T-cell (primary cell): Measurements from ENCODE around the gene SRGN. TPM values are rescaled to one million over a fixed set of nuclear protein-coding genes. Genes with fewer than 3 reads are reported as not detected.
"Not testable (repeated sequence)": the region's sequence is repeated elsewhere in the genome, so short reads cannot be mapped to it uniquely, and the experiment has no call there.

Experiments used
- ATAC-seq, 4 experiments: fragments of 200-7000 bp in 3 of 4; fragments of 150-1000 bp in 1 of 4; cut with Tn5 transposase; replicated peaks in 1 of 4; 1 replicate in 3 of 4; 2 replicates in 1 of 4; pipeline ENCODE4 v1.10.0; 2021; ENCODE audit warnings: moderate library complexity in 3 of 4, mild to moderate bottlenecking in 2 of 4, moderate number of reproducible peaks in 1 of 4
- CTCF ChIA-PET, 2 donors: fragments of 300-600 bp; sonication (Branson Sonifier 250); formaldehyde crosslinking; loops; one replicate each; lab custom pipeline; 2022; ENCODE audit warnings: antibody characterized with exemption in 2 of 2; lab: Charles Lee
- POLR2A ChIA-PET, 2 donors: fragments of 300-600 bp; sonication (Branson Sonifier 250); formaldehyde crosslinking; loops; one replicate each; lab custom pipeline; 2022; ENCODE audit warnings: antibody characterized with exemption in 2 of 2; lab: Charles Lee
- DNase-seq, 35 experiments: peaks; one replicate each; pipeline versions ENCODE4 v3.0.0 to v3.0.0-alpha.2; 2013 to 2023
- H3K27ac ChIP-seq: one replicate; pipeline ENCODE4 v1.5.1; 2013; ENCODE audit warnings: low read length
- H3K27me3 ChIP-seq, 2 experiments: replicated peaks in 1 of 2; 1 replicate in 1 of 2; 2 replicates in 1 of 2; pipeline versions ENCODE4 v1.6.1 to v1.7.0; 2013; ENCODE audit warnings: low read length in 1 of 2, mixed read lengths in 1 of 2; ENCODE audit not compliant: control insufficient read depth in 2 of 2, insufficient read depth in 2 of 2; ENCODE audit errors: extremely low read depth in 1 of 2
- H3K36me3 ChIP-seq, 2 donors: 1 replicate in 1 of 2; 2 replicates in 1 of 2; pipeline versions ENCODE4 v1.6.1 to v1.7.0; 2013; ENCODE audit warnings: low read length in 1 of 2; ENCODE audit not compliant: control insufficient read depth in 2 of 2, insufficient read depth in 1 of 2; ENCODE audit errors: extremely low read depth in 1 of 2
- H3K4me1 ChIP-seq, 2 experiments: 1 replicate in 1 of 2; 2 replicates in 1 of 2; pipeline versions ENCODE4 v1.6.1 to v1.7.0; 2013; ENCODE audit warnings: low read length in 2 of 2, mixed read lengths in 1 of 2; ENCODE audit not compliant: insufficient read depth in 2 of 2, control insufficient read depth in 1 of 2; ENCODE audit errors: extremely low read depth in 1 of 2
- H3K4me3 ChIP-seq, 2 donors: 1 replicate in 1 of 2; 2 replicates in 1 of 2; pipeline versions ENCODE4 v1.5.1 to v1.7.0; 2013; ENCODE audit warnings: mild to moderate bottlenecking in 2 of 2, low read length in 1 of 2, moderate library complexity in 1 of 2; ENCODE audit not compliant: control insufficient read depth in 1 of 2; ENCODE audit errors: extremely low read depth in 1 of 2
- H3K9me3 ChIP-seq: 2 replicates; pipeline ENCODE4 v1.7.0; 2013
- H3K27ac Mint-ChIP-seq, 2 donors: one replicate each; pipeline ENCODE4 v1.8.0; 2020 to 2021; ENCODE audit warnings: mild to moderate bottlenecking in 2 of 2, mixed read lengths in 2 of 2
- H3K27me3 Mint-ChIP-seq, 2 donors: one replicate each; pipeline ENCODE4 v1.8.0; 2021 to 2022; ENCODE audit warnings: mixed read lengths in 2 of 2
- H3K36me3 Mint-ChIP-seq: one replicate; pipeline ENCODE4 v1.8.0; 2021; ENCODE audit warnings: mixed read lengths
- H3K4me1 Mint-ChIP-seq, 3 donors: one replicate each; pipeline ENCODE4 v1.8.0; 2020 to 2022; ENCODE audit warnings: mixed read lengths in 3 of 3, mild to moderate bottlenecking in 1 of 3
- H3K4me3 Mint-ChIP-seq, 3 donors: one replicate each; pipeline ENCODE4 v1.8.0; 2020 to 2022; ENCODE audit warnings: mild to moderate bottlenecking in 3 of 3, mixed read lengths in 3 of 3, moderate library complexity in 3 of 3
- H3K9me3 Mint-ChIP-seq, 3 donors: one replicate each; pipeline ENCODE4 v1.8.0; 2020 to 2022; ENCODE audit warnings: mixed read lengths in 3 of 3
- WGBS: methylation state at CpG from one replicate; pipeline ENCODE4 v1.1.5; 2013; ENCODE audit warnings: missing lambda C conversion rate; ENCODE audit not compliant: insufficient coverage; 5-methylcytosine and 5-hydroxymethylcytosine counted together
- total RNA-seq, 35 experiments: library from RNA in 6 of 35; stranded (reverse) in 6 of 35; fragments of 120-200 nt in 1 of 35; gene quantifications; one replicate each; pipeline versions ENCODE4 v1.2.1 to v1.2.4 and lab custom pipeline; 2013 to 2026

Gene SRGN
- total RNA-seq, 5 donors from 2014 or later (not counting 1 experiment from before 2014, with no cell fraction given): 91.4 to 271 (median 137) TPM

DNA sequence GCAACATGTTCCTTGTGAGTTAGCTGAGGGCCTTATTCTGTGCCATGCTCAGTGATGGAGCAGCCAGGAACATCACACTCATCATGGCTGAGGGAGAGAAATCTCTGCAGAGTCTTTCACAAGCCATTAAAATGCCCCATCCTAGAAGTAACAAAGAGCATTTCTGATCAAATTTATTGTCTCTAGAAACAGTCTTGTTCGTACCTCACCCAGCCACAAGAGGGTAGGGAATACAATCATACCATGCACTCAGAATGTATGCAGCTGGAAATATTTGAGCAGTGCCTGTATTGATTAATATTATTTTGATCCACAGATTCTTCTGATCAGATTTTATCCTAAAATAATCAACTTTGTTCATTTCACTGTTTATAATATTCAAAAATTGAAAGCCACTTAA, 53.4 kb downstream of the SRGN start:
- no peak overlapping the region for H3K27ac Mint-ChIP-seq
- H3K4me1 Mint-ChIP-seq: peaks cover 35 to 55% (median 43%) of the 10 kb centered on the region in 3 donors

DNA sequence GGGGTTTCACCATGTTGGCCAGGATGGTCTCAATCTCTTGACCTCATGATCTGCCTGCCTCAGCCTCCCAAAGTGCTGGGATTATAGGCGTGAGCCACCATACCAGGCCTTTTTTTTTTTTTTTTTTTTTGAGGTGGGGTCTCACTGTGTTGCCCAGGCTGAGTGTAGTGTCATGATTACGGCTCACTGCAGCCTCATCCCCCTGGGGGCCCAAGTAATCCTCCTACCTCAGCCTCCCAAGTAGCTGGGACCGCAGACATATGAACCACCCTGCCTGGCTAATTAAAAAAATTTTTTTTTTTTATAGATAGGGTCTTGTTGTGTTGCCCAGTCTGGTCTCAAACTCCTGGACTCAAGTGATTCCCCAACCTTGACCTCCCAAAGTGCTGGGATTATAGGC, 54.2 kb downstream of the SRGN start:
- H3K4me1 Mint-ChIP-seq: peaks cover 43 to 61% (median 50%) of the 10 kb centered on the region in 3 donors

More for the DNA sequence above, 53.4 kb downstream of the SRGN start:
- POLR2A ChIA-PET: no interaction called here
- Mint-ChIP-seq H3K36me3 (peaks cover 18% of the 10 kb centered on the region), H3K27me3 (no peaks in the 10 kb centered on the region), H3K9me3 (no peaks in the 10 kb centered on the region), H3K4me3 (no peak overlapping the region)
- Histone ChIP-seq H3K4me3 (no peak overlapping the region), H3K4me1 (no peaks in the 10 kb centered on the region), H3K27me3 (no peaks in the 10 kb centered on the region), H3K9me3 (no peaks in the 10 kb centered on the region), H3K36me3 (peaks cover 5 to 7% of the 10 kb centered on the region in 2 donors), H3K27ac (no peak overlapping the region)
- no CpG with 5 or more reads among the region's 1 CpG for WGBS
- CTCF ChIA-PET: interaction anchor here in 1 of 2 donors (0.6 kb wide), 1 partner anchor 20 kb away, joined by 3 read pairs; no protein-coding TSS in a partner anchor
- DNase-seq (no peak), ATAC-seq (no peak)

DNA sequence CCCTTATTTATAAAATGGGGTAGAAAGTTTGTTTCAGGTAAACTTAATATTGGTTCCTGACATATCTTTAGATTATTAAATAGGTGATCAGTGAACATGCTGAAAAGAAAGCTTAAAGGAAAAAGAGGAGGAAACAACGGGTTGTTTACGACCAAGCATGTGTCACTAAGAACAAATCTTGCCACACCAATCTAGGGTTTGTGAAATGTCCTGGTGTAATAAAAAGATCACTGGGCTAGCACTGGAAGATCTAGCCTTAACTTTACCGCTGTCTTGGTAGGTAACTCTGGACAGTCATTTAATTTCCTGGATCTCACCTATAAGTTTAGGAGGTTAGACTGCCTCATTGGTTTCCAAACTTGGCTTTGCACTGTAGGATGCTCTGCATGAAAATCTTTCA, 55.1 kb downstream of the SRGN start:
- Histone ChIP-seq H3K27ac (no peak overlapping the region), H3K4me1 (peaks cover 0 to 4% of the 10 kb centered on the region in 2 experiments), H3K9me3 (no peaks in the 10 kb centered on the region), H3K27me3 (no peaks in the 10 kb centered on the region), H3K36me3 (no peaks in the 10 kb centered on the region), H3K4me3 (no peak overlapping the region)
- WGBS: no CpG with 5 or more reads among the region's 3 CpGs
- no peak overlapping the region for H3K27ac Mint-ChIP-seq
- no peak for ATAC-seq
- peaks cover 39 to 57% (median 53%) of the 10 kb centered on the region in 3 donors for H3K4me1 Mint-ChIP-seq
- no peak overlapping the region for H3K4me3 Mint-ChIP-seq
- peaks cover 8% of the 10 kb centered on the region for H3K36me3 Mint-ChIP-seq
- no peaks in the 10 kb centered on the region for H3K27me3 Mint-ChIP-seq
- ChIA-PET POLR2A (interaction anchor here in 1 of 2 donors (1.0 kb wide), 1 partner anchor 15 kb away, joined by 9 read pairs; no protein-coding TSS in a partner anchor), CTCF (interaction anchor here (0.6 to 1.1 kb wide), 5 partner anchors 33 to 441 kb away, joined by 3 to 4 read pairs (median 3); no protein-coding TSS in a partner anchor)
- DNase-seq: no peak
- no peaks in the 10 kb centered on the region for H3K9me3 Mint-ChIP-seq

More for the DNA sequence above, 54.2 kb downstream of the SRGN start:
- H3K27ac Mint-ChIP-seq, H3K4me3 Mint-ChIP-seq, DNase-seq, H3K27me3 ChIP-seq, H3K4me3 ChIP-seq, H3K9me3 ChIP-seq, ATAC-seq, H3K4me1 ChIP-seq, H3K36me3 ChIP-seq, H3K9me3 Mint-ChIP-seq, H3K27ac ChIP-seq, H3K27me3 Mint-ChIP-seq: not testable (repeated sequence)
- WGBS: no CpG with 5 or more reads among the region's 3 CpGs
- ChIA-PET CTCF (interaction anchor here (0.6 to 1.1 kb wide), 3 partner anchors 33 to 218 kb away, joined by 3 to 4 read pairs (median 4); no protein-coding TSS in a partner anchor), POLR2A (interaction anchor here in 1 of 2 donors (1.0 kb wide), 1 partner anchor 14 kb away, joined by 9 read pairs; no protein-coding TSS in a partner anchor)
- H3K36me3 Mint-ChIP-seq: peaks cover 16% of the 10 kb centered on the region

DNA sequence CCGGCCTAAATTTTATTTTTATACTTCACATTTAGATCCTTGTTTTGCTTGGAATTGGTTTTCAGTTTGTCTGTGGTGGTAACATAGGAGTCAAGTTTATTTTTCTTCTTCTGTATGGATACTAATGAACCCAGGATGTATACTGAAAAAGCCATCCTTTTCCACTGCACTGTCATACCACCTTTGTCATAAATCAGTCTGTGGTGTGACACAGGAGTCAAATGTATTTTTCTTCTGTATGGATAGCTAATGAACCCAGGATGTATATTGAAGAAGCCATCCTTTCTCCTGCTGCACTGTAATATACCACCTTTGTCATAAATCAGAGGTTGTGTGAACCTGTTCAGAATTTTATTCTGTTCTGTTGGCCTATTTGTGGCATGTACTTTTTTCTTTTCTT, 57.4 kb downstream of the SRGN start:
- Mint-ChIP-seq H3K27ac (peak overlapping the region in 1 of 2 donors; percentile 61), H3K27me3 (no peaks in the 10 kb centered on the region), H3K4me3 (no peak overlapping the region), H3K4me1 (peaks cover 28 to 56% (median 52%) of the 10 kb centered on the region in 3 donors), H3K36me3 (peaks cover 11% of the 10 kb centered on the region), H3K9me3 (no peaks in the 10 kb centered on the region)
- no peaks in the 10 kb centered on the region for H3K9me3 ChIP-seq
- ChIA-PET CTCF (no interaction called here), POLR2A (no interaction called here)
- no peak overlapping the region for H3K4me3 ChIP-seq
- no peaks in the 10 kb centered on the region for H3K36me3 ChIP-seq
- no peaks in the 10 kb centered on the region for H3K27me3 ChIP-seq
- H3K27ac ChIP-seq: no peak overlapping the region
- no CpG with 5 or more reads among the region's 1 CpG for WGBS
- DNase-seq (no peak), ATAC-seq (no peak)
- H3K4me1 ChIP-seq: peaks cover 0 to 4% of the 10 kb centered on the region in 2 experiments

DNA sequence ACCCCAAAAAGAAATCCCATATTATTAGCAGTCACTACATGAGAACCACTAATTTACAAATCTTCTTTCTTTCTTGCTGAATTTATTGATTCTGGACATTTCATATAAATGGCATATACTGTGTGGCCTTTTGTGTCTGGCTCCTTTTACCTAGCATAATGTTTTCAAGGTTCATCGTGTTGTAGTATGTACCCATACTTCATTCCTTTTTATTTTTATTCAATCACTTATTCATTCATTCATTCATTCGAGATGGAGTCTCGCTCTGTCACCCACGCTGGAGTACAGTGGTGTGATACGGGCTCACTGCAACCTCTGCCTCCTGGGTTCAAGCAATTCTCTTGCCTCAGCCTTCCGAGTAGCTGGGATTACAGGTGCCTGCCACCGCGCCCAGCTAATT, 58.0 kb downstream of the SRGN start:
- ChIA-PET POLR2A (no interaction called here), CTCF (no interaction called here)
- Histone ChIP-seq H3K4me1 (peaks cover 0 to 4% of the 10 kb centered on the region in 2 experiments), H3K9me3 (no peaks in the 10 kb centered on the region), H3K27me3 (no peaks in the 10 kb centered on the region), H3K27ac (no peak overlapping the region), H3K36me3 (peaks cover 0 to 2% of the 10 kb centered on the region in 2 donors), H3K4me3 (no peak overlapping the region)
- 100% methylated on average over 7 of the region's 8 CpGs for WGBS
- Mint-ChIP-seq H3K27me3 (no peaks in the 10 kb centered on the region), H3K9me3 (no peaks in the 10 kb centered on the region), H3K36me3 (peaks cover 11% of the 10 kb centered on the region), H3K4me1 (peaks cover 34 to 53% (median 52%) of the 10 kb centered on the region in 3 donors), H3K4me3 (no peak overlapping the region), H3K27ac (no peak overlapping the region)
- DNase-seq: no peak
- no peak for ATAC-seq

DNA sequence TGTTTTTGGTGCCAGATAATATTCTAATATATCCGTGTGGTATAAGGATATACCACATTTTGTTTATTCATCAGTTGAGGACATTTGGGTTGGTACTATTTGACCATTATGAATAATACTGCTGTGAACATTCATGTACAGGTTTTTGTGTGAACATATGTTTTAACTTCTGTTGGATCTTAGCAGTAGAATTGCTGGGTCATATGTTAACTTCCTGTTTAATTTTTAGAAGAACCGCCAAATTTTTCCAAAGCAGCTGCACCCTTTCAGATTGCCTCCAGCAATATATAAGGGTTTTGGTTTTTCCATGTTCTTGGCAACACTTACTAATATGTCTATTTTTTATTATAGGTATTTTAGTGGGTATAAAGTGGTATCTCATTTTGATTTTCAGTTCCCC, 58.9 kb downstream of the SRGN start:
- Histone ChIP-seq H3K27me3 (no peaks in the 10 kb centered on the region), H3K36me3 (peaks cover 0 to 2% of the 10 kb centered on the region in 2 donors), H3K27ac (no peak overlapping the region), H3K9me3 (no peaks in the 10 kb centered on the region), H3K4me1 (peaks cover 0 to 4% of the 10 kb centered on the region in 2 experiments), H3K4me3 (no peak overlapping the region)
- no peak for DNase-seq
- CTCF ChIA-PET: no interaction called here
- Mint-ChIP-seq H3K9me3 (no peaks in the 10 kb centered on the region), H3K27me3 (no peaks in the 10 kb centered on the region), H3K27ac (peak overlapping the region in 1 of 2 donors; percentile 6), H3K36me3 (peaks cover 11% of the 10 kb centered on the region), H3K4me1 (peaks cover 39 to 51% (median 49%) of the 10 kb centered on the region in 3 donors), H3K4me3 (no peak overlapping the region)
- no CpG with 5 or more reads among the region's 2 CpGs for WGBS
- POLR2A ChIA-PET: no interaction called here
- no peak for ATAC-seq
